Panc1 (cell line): ENCODE measurements around the gene IL17B. TPM values are rescaled to one million over a fixed set of nuclear protein-coding genes. Genes with fewer than 3 reads are reported as not detected.
A peak's percentile ranks its signal among the peaks of the same experiment; 100 is the strongest.

Source experiments
- ATAC-seq: fragments of 200-7000 bp; cut with Tn5 transposase; 2 replicates; pipeline ENCODE4 v1.9.1; 2020; ENCODE audit warnings: mild to moderate bottlenecking, moderate library complexity
- BruUV-seq: library from RNA; stranded (reverse); fragments of 400-500 nt; replicated peaks from 2 replicates; lab custom pipeline; 2021; lab: Mats Ljungman, UMichigan
- CTCF ChIA-PET: fragments of 300-600 bp; sonication (Branson Sonifier 250); formaldehyde crosslinking; loops from one replicate; lab custom pipeline; 2022; ENCODE audit warnings: antibody characterized with exemption; lab: Charles Lee
- POLR2A ChIA-PET: fragments of 300-600 bp; sonication (Branson Sonifier 250); formaldehyde crosslinking; loops from one replicate; lab custom pipeline; 2022; ENCODE audit warnings: antibody characterized with exemption; lab: Charles Lee
- DNase-seq: peaks from one replicate; pipeline ENCODE4 v3.0.0-alpha.2; 2010; ENCODE audit warnings: low read depth, low spot score
- H3K27ac ChIP-seq: 2 replicates; pipeline ENCODE4 v1.5.1; 2011; ENCODE audit warnings: mild to moderate bottlenecking, low read length, inconsistent platforms
- H3K27me3 ChIP-seq: fragments of 200-500 bp; sonication (Bioruptor generic); 2 replicates; pipeline ENCODE4 v1.6.0; 2014; ENCODE audit warnings: low read length, inconsistent platforms; ENCODE audit not compliant: control insufficient read depth, insufficient read depth
- H3K36me3 ChIP-seq: fragments of 200-500 bp; sonication (Bioruptor generic); 2 replicates; pipeline ENCODE4 v1.5.1; 2014; ENCODE audit warnings: inconsistent platforms, mild to moderate bottlenecking, low read length, moderate library complexity; ENCODE audit not compliant: control insufficient read depth, insufficient read depth
- H3K4me1 ChIP-seq: 2 replicates; pipeline ENCODE4 v1.5.1; 2011; ENCODE audit warnings: inconsistent platforms, mild to moderate bottlenecking, low read length, moderate library complexity; ENCODE audit not compliant: control insufficient read depth, insufficient read depth
- H3K4me3 ChIP-seq, 2 experiments: 2 replicates each; pipeline ENCODE4 v1.5.1; 2011 to 2012; ENCODE audit warnings: low read depth in 2 of 2, low read length in 2 of 2, mild to moderate bottlenecking in 2 of 2, inconsistent platforms in 1 of 2, moderate library complexity in 1 of 2
- H3K9me3 ChIP-seq: fragments of 200-500 bp; sonication (Bioruptor generic); 2 replicates; pipeline ENCODE4 v1.5.1; 2014; ENCODE audit warnings: low read depth, mild to moderate bottlenecking, inconsistent platforms, low read length, moderate library complexity; ENCODE audit not compliant: control insufficient read depth, insufficient read depth
- CTCF ChIP-seq: fragments of 450-650 bp; IDR thresholded peaks from 2 replicates; pipeline ENCODE4 v1.5.1; 2017; ENCODE audit warnings: mild to moderate bottlenecking
- POLR2AphosphoS5 ChIP-seq: IDR thresholded peaks from 2 replicates; pipeline ENCODE4 v1.6.1; 2012; ENCODE audit warnings: mild to moderate bottlenecking, low read depth, low read length, moderate library complexity
- REST ChIP-seq, 2 experiments: IDR thresholded peaks; 2 replicates each; pipeline ENCODE4 v1.6.1; 2011 to 2012; ENCODE audit warnings: low read depth in 2 of 2, control low read depth in 1 of 2, low read length in 1 of 2, mild to moderate bottlenecking in 1 of 2, moderate library complexity in 1 of 2; ENCODE audit not compliant: insufficient read depth in 1 of 2
- SIN3A ChIP-seq: IDR thresholded peaks from 2 replicates; pipeline ENCODE4 v1.6.1; 2012; ENCODE audit warnings: low read depth, mild to moderate bottlenecking, low read length, moderate library complexity, borderline replicate concordance; ENCODE audit not compliant: insufficient read depth
- TCF7L2 ChIP-seq: IDR thresholded peaks from 2 replicates; pipeline ENCODE4 v1.6.1; 2011; ENCODE audit warnings: mild to moderate bottlenecking, low read depth, low read length, inconsistent platforms
- in situ Hi-C: cut with HindIII; loops from 2 replicates; pipeline ENCODE4 v1.10.0; 2016; ENCODE audit warnings: low sequenced_read_pairs, low pct_unique_long_range_greater_than_20kb
- intact Hi-C: fragments of 100-400 bp; cut with micrococcal nuclease; formaldehyde crosslinking; loops from one replicate; pipeline ENCODE4 v1.10.0; 2022; ENCODE audit not compliant: unreplicated experiment
- total RNA-seq: library from RNA; stranded (reverse); gene quantifications from one replicate; pipeline ENCODE4 v1.2.1, GENCODE V29; 2021; ENCODE audit not compliant: unreplicated experiment

The IL17B gene
- total RNA-seq, 1 experiment from 2014 or later: not detected

- in situ Hi-C loops (no loop called here), intact Hi-C loops (no loop called here)
- TF ChIP-seq POLR2AphosphoS5: no peak
- TF ChIP-seq SIN3A: no peak
- peak; percentile 94 for TF ChIP-seq CTCF
- H3K9me3 ChIP-seq: no peaks in the 10 kb centered on the region
- POLR2A ChIA-PET: no interaction called here
- peak; percentile 82 for ATAC-seq
- H3K36me3 ChIP-seq: no peaks in the 10 kb centered on the region
- CTCF ChIA-PET: interaction anchor here (0.5 to 1.5 kb wide), 7 partner anchors 13 to 191 kb away, joined by 3 to 8 read pairs (median 3); no protein-coding TSS in a partner anchor
- H3K4me1 ChIP-seq: no peaks in the 10 kb centered on the region
- no peak overlapping the region for H3K27ac ChIP-seq
- no peaks in the 10 kb centered on the region for H3K27me3 ChIP-seq
- BruUV-seq: no TSS peak
- peak; percentile 50 for DNase-seq
- H3K4me3 ChIP-seq: no peak overlapping the region
These were observed 11.7 kb downstream of the IL17B start for GRCh38 chr5:149367249-149367971.

- Histone ChIP-seq H3K36me3 (no peaks in the 10 kb centered on the region), H3K4me1 (no peaks in the 10 kb centered on the region), H3K9me3 (no peaks in the 10 kb centered on the region), H3K27me3 (no peaks in the 10 kb centered on the region), H3K4me3 (no peak overlapping the region), H3K27ac (no peak overlapping the region)
- BruUV-seq: no TSS peak
- in situ Hi-C loops: no loop called here
- ATAC-seq: no peak
- CTCF ChIA-PET: interaction anchor here (0.6 to 1.0 kb wide), 3 partner anchors 23 to 196 kb away, joined by 3 to 5 read pairs (median 3); no protein-coding TSS in a partner anchor
- no peak for TF ChIP-seq CTCF
- no peak for TF ChIP-seq SIN3A
- no peak for TF ChIP-seq POLR2AphosphoS5
- TF ChIP-seq REST (IDR thresholded peaks at IDR 0.05; ENCODE audit: insufficient read depth in 1 of 2, low read depth in 2 of 2, low read length in 1 of 2): no peak
- TF ChIP-seq TCF7L2: no peak
- POLR2A ChIA-PET: no interaction called here
- intact Hi-C loops: no loop called here
- no peak for DNase-seq
These were observed 12.8 kb downstream of the IL17B start for GRCh38 chr5:149366169-149366729.
